GM12801 (cell line): ENCODE measurements around the gene NFATC3.

ENCODE experiments used
- CTCF ChIP-seq: IDR thresholded peaks from one replicate; pipeline ENCODE4 v1.5.1; 2011; ENCODE audit warnings: control low read depth; ENCODE audit not compliant: insufficient read length; ENCODE audit errors: extremely low read depth

The NFATC3 gene

GRCh38 chr16:68085259-68086071 lies at the start of gene NFATC3:
Gene NFATC3 (plus strand): TSS chr16:68085370. CDS start chr16:68085682, 312 bp downstream.
- no peak for TF ChIP-seq CTCF

- TF ChIP-seq CTCF: no peak
Observed at GRCh38 chr16:68037841-68038597, 47.2 kb upstream of the NFATC3 start.

- no peak for TF ChIP-seq CTCF
Observed at GRCh38 chr16:68040506-68041288, 44.5 kb upstream of the NFATC3 start.

GRCh38 chr16:68041783-68042182 lies 43.4 kb upstream of the NFATC3 start:
- TF ChIP-seq CTCF: no peak

GRCh38 chr16:68046106-68046505 lies 39.1 kb upstream of the NFATC3 start:
- no peak for TF ChIP-seq CTCF

- no peak for TF ChIP-seq CTCF
Observed at GRCh38 chr16:68047987-68048386, 37.2 kb upstream of the NFATC3 start.

GRCh38 chr16:68049449-68049848 lies 35.7 kb upstream of the NFATC3 start:
- no peak for TF ChIP-seq CTCF
